GM12892 (cell line): Measurements from ENCODE around the gene MX1.

ENCODE experiments used
- DNase-seq: peaks from one replicate; pipeline ENCODE4 v3.0.0; 2011; ENCODE audit not compliant: insufficient read length
- FAIRE-seq: peaks from 2 replicates; lab custom pipeline; 2011; peaks lifted over from hg19 to GRCh38; lab: Jason Lieb, UNC
- POLR2A ChIP-seq: IDR thresholded peaks from 2 replicates; pipeline ENCODE4 v1.6.1; 2011; ENCODE audit warnings: low read depth, low read length, control low read depth
- POLR2AphosphoS5 ChIP-seq: IDR thresholded peaks from 2 replicates; pipeline ENCODE4 v1.6.1; 2011; ENCODE audit warnings: low read depth, low read length, control low read depth
- TAF1 ChIP-seq: IDR thresholded peaks from 2 replicates; pipeline ENCODE4 v1.6.1; 2011; ENCODE audit warnings: low read depth, mild to moderate bottlenecking, control low read depth, low read length, borderline replicate concordance

MX1 gene

GRCh38 chr21:41438425-41439113, 12.5 kb downstream of the MX1 start:
- TF ChIP-seq TAF1 (no peak), POLR2AphosphoS5 (peak; percentile 68), POLR2A (peak; percentile 15; the same call in 1 of the 2 replicates)
- no peak for DNase-seq
- no peak for FAIRE-seq

- FAIRE-seq (no peak), DNase-seq (no peak)
- TF ChIP-seq TAF1 (no peak), POLR2AphosphoS5 (no peak), POLR2A (no peak)
Measured at GRCh38 chr21:41439248-41439647, 13.2 kb downstream of the MX1 start.

GRCh38 chr21:41441546-41441945, 15.5 kb downstream of the MX1 start:
- FAIRE-seq (no peak), DNase-seq (no peak)
- TF ChIP-seq POLR2AphosphoS5 (no peak; the same call in none of the 2 replicates), POLR2A (no peak; the same call in 1 of the 2 replicates), TAF1 (no peak)

GRCh38 chr21:41442481-41443186, 16.6 kb downstream of the MX1 start:
- DNase-seq (no peak), FAIRE-seq (no peak)
- no peak for TF ChIP-seq TAF1
- TF ChIP-seq POLR2A: peak; percentile 54; the same call in 1 of the 2 replicates

- FAIRE-seq: no peak
- no peak for DNase-seq
- no peak for TF ChIP-seq TAF1
- TF ChIP-seq POLR2AphosphoS5: peak; percentile 65
- peak; percentile 45 for TF ChIP-seq POLR2A
Measured at GRCh38 chr21:41443562-41443961, 17.5 kb downstream of the MX1 start.

- no peak for DNase-seq
- no peak for FAIRE-seq
- no peak for TF ChIP-seq TAF1
- no peak for TF ChIP-seq POLR2A
- TF ChIP-seq POLR2AphosphoS5: peak; percentile 53; the same call in 1 of the 2 replicates
Measured at GRCh38 chr21:41444703-41445464, 18.8 kb downstream of the MX1 start.

GRCh38 chr21:41445465-41445862, 19.4 kb downstream of the MX1 start:
- TF ChIP-seq TAF1 (no peak), POLR2A (peak; percentile 51; the same call in 1 of the 2 replicates), POLR2AphosphoS5 (peak; percentile 84; the same call in 1 of the 2 replicates)
- DNase-seq (no peak), FAIRE-seq (no peak)

- no peak; the same call in 1 of the 2 replicates for TF ChIP-seq POLR2AphosphoS5
- TF ChIP-seq POLR2A: no peak
- no peak for TF ChIP-seq TAF1
- FAIRE-seq: no peak
Measured at GRCh38 chr21:41446586-41446985, 20.5 kb downstream of the MX1 start.

GRCh38 chr21:41447356-41447755, 21.3 kb downstream of the MX1 start:
- no peak for DNase-seq
- no peak for FAIRE-seq
- TF ChIP-seq POLR2AphosphoS5: peak; percentile 64; the same call in 1 of the 2 replicates
- TF ChIP-seq POLR2A: peak; percentile 56
- no peak for TF ChIP-seq TAF1

More at GRCh38 chr21:41446586-41446985, 20.5 kb downstream of the MX1 start:
- no peak for DNase-seq

GRCh38 chr21:41449613-41450012, 23.6 kb downstream of the MX1 start:
- TF ChIP-seq TAF1 (no peak), POLR2AphosphoS5 (peak; percentile 90), POLR2A (peak; percentile 72; the same call in 1 of the 2 replicates)
- no peak for DNase-seq
- FAIRE-seq: no peak
